ENCODE measurements around the gene HSPA9. TPM values are rescaled to one million over a fixed set of nuclear protein-coding genes. Genes with fewer than 3 reads are reported as not detected.

HSPA9 gene
- total and polyA plus RNA-seq, 4 donors = 65.2 to 139 (median 89.1) TPM

- H3K27me3 ChIP-seq (ENCODE audit: control insufficient read depth in 1 of 2, insufficient read depth in 2 of 2, low read length in 1 of 2) = no peaks in the 10 kb centered on the region
- no peaks in the 10 kb centered on the region for H3K4me1 ChIP-seq (ENCODE audit: control insufficient read depth in 1 of 2, insufficient read depth in 2 of 2, low read length in 2 of 2)
- DNase-seq = no peak
- peak; percentile 40 for ATAC-seq (ENCODE audit: low FRiP score)
- no peak overlapping the region for H3K27ac ChIP-seq (ENCODE audit: low read depth in 1 of 2, low read length in 2 of 2)
- no peaks in the 10 kb centered on the region for H3K9me3 ChIP-seq (ENCODE audit: control insufficient read depth, low read length)
- no peaks in the 10 kb centered on the region for H3K36me3 ChIP-seq (ENCODE audit: control insufficient read depth in 1 of 2, insufficient read depth in 2 of 2, low read length in 1 of 2)
- H3K4me3 ChIP-seq (ENCODE audit: low read length in 2 of 2) = no peak overlapping the region
- intact Hi-C loops (cut with DNase I) = no loop called here
- WGBS, 2 donors = 35 to 40% methylated on average over 10 of the region's 10 CpGs
Measured at GRCh38 chr5:138610415-138610917, 35.3 kb upstream of the HSPA9 start.

- 84 to 85% methylated on average over 6 of the region's 6 CpGs for WGBS, 2 donors
- DNase-seq = no peak
- Histone ChIP-seq H3K36me3 (ENCODE audit: control insufficient read depth in 1 of 2, insufficient read depth in 2 of 2, low read length in 1 of 2) (no peaks in the 10 kb centered on the region), H3K4me1 (ENCODE audit: control insufficient read depth in 1 of 2, insufficient read depth in 2 of 2, low read length in 2 of 2) (no peaks in the 10 kb centered on the region), H3K9me3 (ENCODE audit: control insufficient read depth, low read length) (no peaks in the 10 kb centered on the region), H3K27me3 (ENCODE audit: control insufficient read depth in 1 of 2, insufficient read depth in 2 of 2, low read length in 1 of 2) (no peaks in the 10 kb centered on the region), H3K27ac (ENCODE audit: low read depth in 1 of 2, low read length in 2 of 2) (no peak overlapping the region), H3K4me3 (ENCODE audit: low read length in 2 of 2) (no peak overlapping the region)
- intact Hi-C loops (cut with DNase I) = no loop called here
- no peak for ATAC-seq (ENCODE audit: low FRiP score)
Measured at GRCh38 chr5:138606378-138607064, 31.3 kb upstream of the HSPA9 start.

GRCh38 chr5:138605254-138605972 lies 30.2 kb upstream of the HSPA9 start:
- WGBS, 2 donors = 61 to 74% methylated on average over 2 of the region's 2 CpGs
- no peaks in the 10 kb centered on the region for H3K4me1 ChIP-seq (ENCODE audit: control insufficient read depth in 1 of 2, insufficient read depth in 2 of 2, low read length in 2 of 2)
- H3K27ac ChIP-seq (ENCODE audit: low read depth in 1 of 2, low read length in 2 of 2) = no peak overlapping the region
- no peak for DNase-seq
- no peak for ATAC-seq (ENCODE audit: low FRiP score)
- H3K27me3 ChIP-seq (ENCODE audit: control insufficient read depth in 1 of 2, insufficient read depth in 2 of 2, low read length in 1 of 2) = no peaks in the 10 kb centered on the region
- no peaks in the 10 kb centered on the region for H3K9me3 ChIP-seq (ENCODE audit: control insufficient read depth, low read length)
- intact Hi-C loops (cut with DNase I) = no loop called here
- H3K4me3 ChIP-seq (ENCODE audit: low read length in 2 of 2) = no peak overlapping the region
- no peaks in the 10 kb centered on the region for H3K36me3 ChIP-seq (ENCODE audit: control insufficient read depth in 1 of 2, insufficient read depth in 2 of 2, low read length in 1 of 2)

GRCh38 chr5:138604176-138604785 lies 29.1 kb upstream of the HSPA9 start:
- no peaks in the 10 kb centered on the region for H3K9me3 ChIP-seq (ENCODE audit: control insufficient read depth, low read length)
- intact Hi-C loops (cut with DNase I) = no loop called here
- no peaks in the 10 kb centered on the region for H3K36me3 ChIP-seq (ENCODE audit: control insufficient read depth in 1 of 2, insufficient read depth in 2 of 2, low read length in 1 of 2)
- H3K27me3 ChIP-seq (ENCODE audit: control insufficient read depth in 1 of 2, insufficient read depth in 2 of 2, low read length in 1 of 2) = no peaks in the 10 kb centered on the region
- ATAC-seq (ENCODE audit: low FRiP score) (no peak), DNase-seq (no peak)
- H3K27ac ChIP-seq (ENCODE audit: low read depth in 1 of 2, low read length in 2 of 2) = no peak overlapping the region
- WGBS, 2 donors = 94% methylated on average over 10 of the region's 10 CpGs
- no peaks in the 10 kb centered on the region for H3K4me1 ChIP-seq (ENCODE audit: control insufficient read depth in 1 of 2, insufficient read depth in 2 of 2, low read length in 2 of 2)
- H3K4me3 ChIP-seq (ENCODE audit: low read length in 2 of 2) = no peak overlapping the region

GRCh38 chr5:138603249-138603920 lies 28.2 kb upstream of the HSPA9 start:
- ATAC-seq (ENCODE audit: low FRiP score) = no peak
- no peak for DNase-seq
- WGBS, 2 donors = 81 to 86% methylated on average over 5 of the region's 5 CpGs
- intact Hi-C loops (cut with DNase I) = no loop called here
- Histone ChIP-seq H3K27me3 (ENCODE audit: control insufficient read depth in 1 of 2, insufficient read depth in 2 of 2, low read length in 1 of 2) (no peaks in the 10 kb centered on the region), H3K27ac (ENCODE audit: low read depth in 1 of 2, low read length in 2 of 2) (no peak overlapping the region), H3K4me1 (ENCODE audit: control insufficient read depth in 1 of 2, insufficient read depth in 2 of 2, low read length in 2 of 2) (no peaks in the 10 kb centered on the region), H3K9me3 (ENCODE audit: control insufficient read depth, low read length) (no peaks in the 10 kb centered on the region), H3K36me3 (ENCODE audit: control insufficient read depth in 1 of 2, insufficient read depth in 2 of 2, low read length in 1 of 2) (no peaks in the 10 kb centered on the region), H3K4me3 (ENCODE audit: low read length in 2 of 2) (no peak overlapping the region)

GRCh38 chr5:138602371-138603000 lies 27.3 kb upstream of the HSPA9 start:
- H3K27ac ChIP-seq (ENCODE audit: low read depth in 1 of 2, low read length in 2 of 2) = no peak overlapping the region
- H3K36me3 ChIP-seq (ENCODE audit: control insufficient read depth in 1 of 2, insufficient read depth in 2 of 2, low read length in 1 of 2) = no peaks in the 10 kb centered on the region
- no peaks in the 10 kb centered on the region for H3K4me1 ChIP-seq (ENCODE audit: control insufficient read depth in 1 of 2, insufficient read depth in 2 of 2, low read length in 2 of 2)
- WGBS, 2 donors = 46 to 54% methylated on average over 6 of the region's 6 CpGs
- H3K4me3 ChIP-seq (ENCODE audit: low read length in 2 of 2) = no peak overlapping the region
- DNase-seq (no peak), ATAC-seq (ENCODE audit: low FRiP score) (no peak)
- no peaks in the 10 kb centered on the region for H3K27me3 ChIP-seq (ENCODE audit: control insufficient read depth in 1 of 2, insufficient read depth in 2 of 2, low read length in 1 of 2)
- no peaks in the 10 kb centered on the region for H3K9me3 ChIP-seq (ENCODE audit: control insufficient read depth, low read length)
- intact Hi-C loops (cut with DNase I) = no loop called here

GRCh38 chr5:138601444-138601843 lies 26.2 kb upstream of the HSPA9 start:
- DNase-seq = no peak
- Histone ChIP-seq H3K36me3 (ENCODE audit: control insufficient read depth in 1 of 2, insufficient read depth in 2 of 2, low read length in 1 of 2) (no peaks in the 10 kb centered on the region), H3K27ac (ENCODE audit: low read depth in 1 of 2, low read length in 2 of 2) (no peak overlapping the region), H3K4me1 (ENCODE audit: control insufficient read depth in 1 of 2, insufficient read depth in 2 of 2, low read length in 2 of 2) (no peaks in the 10 kb centered on the region), H3K4me3 (ENCODE audit: low read length in 2 of 2) (no peak overlapping the region), H3K27me3 (ENCODE audit: control insufficient read depth in 1 of 2, insufficient read depth in 2 of 2, low read length in 1 of 2) (no peaks in the 10 kb centered on the region), H3K9me3 (ENCODE audit: control insufficient read depth, low read length) (no peaks in the 10 kb centered on the region)
- intact Hi-C loops (cut with DNase I) = no loop called here
- no peak for ATAC-seq (ENCODE audit: low FRiP score)
- 30 to 37% methylated on average over 3 of the region's 3 CpGs for WGBS, 2 donors

- no peaks in the 10 kb centered on the region for H3K4me1 ChIP-seq (ENCODE audit: control insufficient read depth in 1 of 2, insufficient read depth in 2 of 2, low read length in 2 of 2)
- intact Hi-C loops (cut with DNase I) = no loop called here
- H3K27ac ChIP-seq (ENCODE audit: low read depth in 1 of 2, low read length in 2 of 2) = no peak overlapping the region
- no peak overlapping the region for H3K4me3 ChIP-seq (ENCODE audit: low read length in 2 of 2)
- DNase-seq (no peak), ATAC-seq (ENCODE audit: low FRiP score) (no peak)
- no peaks in the 10 kb centered on the region for H3K27me3 ChIP-seq (ENCODE audit: control insufficient read depth in 1 of 2, insufficient read depth in 2 of 2, low read length in 1 of 2)
- H3K9me3 ChIP-seq (ENCODE audit: control insufficient read depth, low read length) = no peaks in the 10 kb centered on the region
- no peaks in the 10 kb centered on the region for H3K36me3 ChIP-seq (ENCODE audit: control insufficient read depth in 1 of 2, insufficient read depth in 2 of 2, low read length in 1 of 2)
- WGBS, 2 donors = 81 to 86% methylated on average over 3 of the region's 3 CpGs
Measured at GRCh38 chr5:138600446-138600845, 25.2 kb upstream of the HSPA9 start.

Data from aorta (tissue), 5 donors.